HG02852 (cell line): ENCODE data around the gene PROSER2.

ENCODE experiments used
- ATAC-seq: cut with Tn5 transposase; IDR thresholded peaks from one replicate; pipeline ENCODE4 v1.9.1; 2021; ENCODE audit warnings: mild to moderate bottlenecking, moderate library complexity; ENCODE audit not compliant: unreplicated experiment

The PROSER2 gene

DNA sequence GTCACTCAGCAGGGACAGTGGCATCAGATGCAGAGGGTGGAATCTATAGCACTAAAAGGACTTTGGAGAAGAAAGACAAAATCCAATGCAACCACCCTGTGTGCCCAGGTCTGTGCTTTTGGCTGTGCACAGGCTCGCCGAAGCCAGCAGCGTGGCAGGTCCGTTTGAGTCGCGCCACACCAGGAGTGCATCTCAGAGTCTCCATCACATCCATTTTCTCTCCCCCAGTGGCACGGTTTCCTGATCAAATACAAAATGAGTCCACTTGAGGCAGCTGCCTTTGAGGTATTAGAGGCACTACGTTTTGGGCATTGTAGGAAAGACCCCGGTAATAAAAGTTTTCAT is 23.4 kb upstream of the PROSER2 start:
- ATAC-seq, result no peak

DNA sequence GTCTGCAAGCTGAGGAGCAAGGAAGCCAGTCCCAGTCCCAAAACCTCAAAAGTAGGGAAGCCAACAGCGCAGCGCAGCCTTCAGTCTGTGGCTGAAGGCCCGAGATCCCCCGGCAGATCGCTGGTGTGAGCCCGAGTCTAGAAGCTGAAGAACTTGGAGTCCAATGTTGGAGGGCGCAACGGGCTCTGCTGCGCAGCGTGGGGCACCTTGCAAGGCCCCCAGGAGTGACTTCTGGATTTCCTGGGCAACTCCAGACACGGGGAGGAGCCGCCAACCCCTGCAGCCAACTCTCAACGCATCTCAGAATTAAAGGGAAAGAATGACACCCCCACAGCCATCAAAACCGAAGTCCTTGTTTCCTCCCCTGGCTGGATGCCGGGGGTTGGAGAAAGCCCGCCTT is 18.8 kb upstream of the PROSER2 start:
- no peak for ATAC-seq

DNA sequence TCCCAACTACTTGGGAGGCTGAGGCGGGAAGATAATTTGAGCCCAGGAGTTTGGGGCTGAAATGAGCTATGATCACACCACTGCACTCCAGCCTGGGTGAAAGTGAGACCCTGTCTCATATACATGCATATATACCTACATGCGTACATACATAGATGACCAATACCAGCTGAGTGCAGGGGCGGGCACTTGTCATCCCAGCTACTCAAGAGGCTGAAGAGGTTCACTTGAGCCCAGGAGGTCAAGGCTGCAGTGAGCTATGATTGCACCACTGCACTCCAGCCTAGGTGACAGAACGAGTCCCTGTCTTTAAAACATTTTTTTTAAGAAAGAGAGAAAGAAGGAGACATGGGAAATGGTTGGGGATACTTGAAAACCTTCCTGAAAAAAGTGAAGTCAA is 17.4 kb upstream of the PROSER2 start:
- ATAC-seq, result no peak

DNA sequence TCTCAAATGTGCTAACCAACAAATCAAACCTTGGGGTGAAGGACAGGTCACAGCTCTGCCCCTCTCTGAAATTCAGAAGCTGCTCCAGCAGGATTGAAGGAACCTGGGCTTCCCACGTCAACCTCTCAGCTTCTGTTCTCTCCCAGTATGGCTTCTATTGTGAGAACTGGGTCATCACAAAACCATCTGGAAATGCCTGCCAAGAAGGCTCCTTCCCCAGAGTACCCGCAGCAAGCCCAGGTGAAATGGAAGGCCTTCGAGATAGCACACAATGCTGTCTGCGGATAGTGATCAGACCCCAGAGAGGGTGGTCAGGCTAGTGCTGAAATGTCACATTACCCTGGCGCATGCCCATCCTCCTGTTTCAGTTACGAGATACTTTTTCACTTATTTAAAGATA is 16.4 kb upstream of the PROSER2 start:
- ATAC-seq, result no peak

DNA sequence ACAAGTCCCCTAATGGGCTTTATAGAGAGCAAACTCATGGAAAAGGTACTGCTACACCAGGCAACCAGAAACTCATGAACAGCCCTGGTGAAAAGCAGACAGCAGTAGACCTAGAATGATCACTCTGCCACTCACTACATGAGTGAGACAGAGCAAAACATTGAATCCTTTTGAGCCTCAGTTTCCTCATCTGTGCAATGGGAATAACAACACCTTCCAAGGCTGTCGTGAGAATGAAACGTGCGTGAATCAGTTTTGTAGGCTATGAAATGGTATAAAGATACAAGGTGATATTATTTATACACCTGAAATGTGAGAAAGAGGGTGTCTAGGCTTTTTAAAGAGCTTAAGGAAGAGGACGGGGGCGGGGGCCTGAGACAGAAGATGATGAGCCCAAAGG is 14.3 kb upstream of the PROSER2 start:
- ATAC-seq, result no peak

DNA sequence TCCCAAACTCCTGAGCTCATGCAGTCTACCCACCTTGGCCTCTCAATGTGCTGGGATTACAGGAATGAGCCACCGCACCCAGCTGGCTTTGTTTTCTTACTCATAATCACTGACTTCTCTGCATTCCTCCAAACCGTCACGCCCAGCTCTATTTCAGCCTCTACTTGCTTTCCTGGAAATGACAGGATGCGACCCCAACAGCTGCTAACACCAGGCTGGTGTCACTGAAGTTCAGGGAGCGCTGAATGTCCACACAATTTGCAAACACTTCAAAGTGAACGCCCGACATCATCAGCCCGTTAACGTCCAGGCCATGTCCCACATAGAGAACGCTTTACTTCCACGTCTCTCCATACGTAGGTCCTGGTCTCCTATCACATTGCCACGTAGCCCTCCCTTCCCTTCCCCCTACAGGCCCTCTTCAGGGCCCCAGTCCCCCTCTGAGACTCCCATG is 12.8 kb upstream of the PROSER2 start:
- no peak for ATAC-seq

DNA sequence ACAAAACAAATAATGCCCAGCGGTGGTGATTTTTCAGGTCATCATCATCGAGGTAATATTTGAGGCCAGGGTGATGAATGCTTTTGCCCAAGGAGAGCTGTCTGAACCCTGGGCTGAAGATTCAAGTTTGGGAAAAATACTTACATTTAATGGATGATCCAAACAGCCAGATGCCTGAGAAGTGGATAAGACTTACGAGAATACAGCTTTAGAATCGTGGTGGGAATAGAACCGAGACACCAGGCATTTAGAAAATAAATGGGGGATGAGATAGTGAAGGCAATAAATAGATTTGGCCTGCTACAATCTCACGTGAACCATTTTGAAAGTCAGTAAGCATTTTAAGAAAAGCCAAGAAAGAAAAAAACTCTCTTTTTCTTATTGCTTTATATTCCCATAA is 12.2 kb upstream of the PROSER2 start:
- no peak for ATAC-seq

DNA sequence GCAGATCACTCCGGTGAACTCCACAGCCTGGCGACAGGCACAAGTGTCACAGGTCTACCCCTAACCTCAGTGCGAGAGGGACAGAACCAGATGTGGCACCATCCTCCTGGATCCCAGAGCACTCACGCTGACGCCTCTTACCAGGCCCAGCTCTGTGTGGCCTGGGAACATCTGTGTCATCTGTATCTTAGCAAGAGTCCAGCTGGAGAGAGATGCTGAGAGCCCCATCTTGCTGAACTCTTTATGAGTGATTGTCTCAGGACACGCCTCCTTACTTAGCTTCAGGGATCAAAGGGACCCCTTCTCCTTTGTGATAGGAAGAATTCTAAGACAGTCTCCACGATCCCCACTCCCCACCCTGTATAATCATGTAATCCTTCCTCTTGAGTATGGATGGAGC is 10.0 kb upstream of the PROSER2 start:
- no peak for ATAC-seq

DNA sequence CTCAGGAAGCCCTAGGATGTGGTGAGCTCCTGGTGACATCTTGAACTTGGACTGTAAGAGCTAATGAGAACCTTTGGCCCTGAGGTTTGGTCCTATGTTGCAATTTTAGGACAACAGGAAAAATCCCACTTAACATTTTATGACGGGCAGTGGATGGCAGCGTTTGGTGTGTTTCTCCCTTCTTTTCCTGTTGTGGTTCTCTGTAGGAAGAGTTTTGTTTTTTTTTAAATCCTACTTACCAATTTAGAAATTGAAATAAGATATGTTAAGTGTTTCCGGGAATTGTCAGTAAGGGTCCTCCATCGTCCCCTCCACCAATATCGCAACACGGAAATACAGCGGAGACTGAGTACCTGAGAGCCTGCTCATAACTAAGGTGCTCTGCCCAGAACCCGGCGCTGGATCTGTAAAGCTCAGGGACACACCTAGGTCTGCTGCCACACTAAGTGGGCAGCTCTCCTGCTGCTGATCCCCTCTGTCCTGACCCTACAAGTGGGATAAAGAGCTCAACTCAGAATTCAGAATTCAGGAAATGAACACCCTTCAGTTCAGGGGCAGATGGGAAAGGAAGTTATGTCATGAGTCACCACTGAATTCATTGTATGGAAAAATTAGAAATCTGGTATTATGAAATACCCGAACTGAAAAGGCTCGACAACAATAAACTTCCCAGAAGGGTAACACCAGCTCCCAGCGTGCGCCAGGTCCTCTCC is 9.1 kb upstream of the PROSER2 start:
- ATAC-seq, result no peak

DNA sequence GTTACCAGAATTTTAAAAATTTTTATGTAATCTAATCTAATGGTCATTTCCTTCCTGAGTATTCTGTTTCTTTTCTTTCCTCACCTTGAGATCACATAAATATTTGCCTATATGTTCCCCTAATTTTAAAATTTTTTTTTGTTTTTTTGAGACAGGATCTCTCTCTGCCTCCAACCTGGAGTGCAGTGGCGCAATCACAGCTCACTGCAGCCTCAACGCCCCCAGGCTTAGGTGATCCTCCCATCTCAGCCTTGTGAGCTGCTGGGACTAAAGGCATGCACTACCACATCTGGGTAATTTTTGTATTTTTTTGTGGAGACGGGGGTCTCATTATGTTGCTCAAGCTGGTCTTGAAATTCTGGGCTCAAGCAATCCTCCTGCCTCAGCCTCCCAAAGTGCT is 4.1 kb upstream of the PROSER2 start:
- ATAC-seq, result no peak

DNA sequence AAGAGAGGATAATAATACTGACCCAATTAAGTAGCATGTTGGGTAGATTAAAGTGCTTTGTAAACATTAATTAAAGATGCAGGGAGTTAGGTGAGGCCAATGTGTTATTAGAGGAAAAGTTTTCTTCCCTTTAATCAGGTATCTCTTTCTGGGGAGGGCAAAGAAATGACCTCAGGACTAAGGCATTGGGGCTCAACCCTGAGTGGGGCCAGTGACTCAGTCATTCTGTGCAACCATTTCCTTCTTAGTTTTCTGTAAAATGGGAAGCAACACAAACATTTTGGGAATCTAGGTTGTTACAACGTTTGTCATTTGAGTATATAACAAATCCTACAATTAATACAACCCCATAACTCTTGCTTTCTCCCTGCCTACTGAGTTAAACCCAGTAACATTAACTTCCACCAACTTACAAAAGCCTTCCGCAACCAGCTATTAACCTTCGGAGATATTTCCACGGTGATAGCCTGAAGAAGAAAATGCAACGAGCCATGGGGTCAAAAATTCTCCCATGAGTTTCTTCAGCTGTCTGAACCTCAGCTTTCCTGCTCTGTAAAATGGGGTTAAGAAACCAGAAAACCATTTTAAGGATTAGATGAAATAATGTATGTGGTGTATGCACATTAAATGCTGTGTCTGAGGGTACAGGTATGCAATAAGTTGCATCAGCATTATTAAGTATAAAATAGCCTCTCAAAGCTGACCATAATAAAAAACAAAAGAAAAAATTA is 965 bp upstream of the PROSER2 start:
- ATAC-seq, result no peak

DNA sequence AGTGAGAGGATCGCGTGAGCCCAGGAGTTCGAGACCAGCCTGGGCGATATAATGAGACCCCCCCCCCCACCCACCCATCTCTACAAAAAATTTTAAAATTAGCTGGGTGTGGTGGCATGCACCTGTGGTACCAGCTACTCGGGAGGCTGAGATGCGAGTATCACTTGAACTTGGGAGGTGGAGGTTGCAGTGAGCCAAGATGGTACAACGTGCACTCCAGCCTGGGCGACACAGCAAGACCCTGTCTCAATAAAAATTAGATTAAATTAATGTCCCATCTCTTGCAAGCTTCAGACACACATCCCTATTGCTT is 391 bp upstream of the PROSER2 start:
- ATAC-seq, result no peak

DNA sequence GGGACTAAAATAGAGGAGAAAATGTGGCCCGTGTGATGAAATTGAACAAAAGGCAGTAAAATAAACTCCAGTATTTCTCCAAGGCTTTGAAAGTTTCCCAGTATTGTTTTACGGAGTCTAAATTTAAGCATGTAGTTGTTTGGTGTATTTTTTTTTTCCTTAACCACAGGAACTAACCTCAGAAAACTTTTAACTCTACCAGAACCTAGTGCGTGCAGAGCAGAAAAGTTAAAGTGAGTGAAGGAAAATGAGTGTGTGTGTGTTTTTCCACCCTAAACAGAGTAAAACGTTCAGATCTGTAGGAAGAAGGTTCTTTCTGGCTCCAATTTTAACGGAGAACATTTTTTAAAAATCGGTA is 812 bp downstream of the PROSER2 start:
- ATAC-seq, result no peak

DNA sequence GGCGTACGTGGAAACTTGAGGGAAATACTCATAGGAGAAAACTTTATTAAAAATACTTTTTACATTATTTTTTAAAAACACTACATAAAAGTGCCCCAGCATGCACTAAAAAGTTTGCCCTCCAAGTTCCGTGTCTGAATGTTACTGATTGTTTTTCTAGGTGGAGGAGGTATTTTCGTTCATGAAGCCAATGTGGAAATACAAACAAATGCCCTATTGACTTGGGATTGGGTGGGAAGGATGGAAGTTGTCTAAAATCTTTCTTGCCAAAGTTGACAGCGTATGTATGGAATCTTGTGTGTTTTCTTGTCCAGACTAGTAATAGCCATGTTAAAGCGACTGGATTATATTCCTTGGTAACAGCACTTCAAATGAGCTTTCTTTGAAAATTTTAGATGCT is 1.2 kb downstream of the PROSER2 start:
- ATAC-seq, result no peak

DNA sequence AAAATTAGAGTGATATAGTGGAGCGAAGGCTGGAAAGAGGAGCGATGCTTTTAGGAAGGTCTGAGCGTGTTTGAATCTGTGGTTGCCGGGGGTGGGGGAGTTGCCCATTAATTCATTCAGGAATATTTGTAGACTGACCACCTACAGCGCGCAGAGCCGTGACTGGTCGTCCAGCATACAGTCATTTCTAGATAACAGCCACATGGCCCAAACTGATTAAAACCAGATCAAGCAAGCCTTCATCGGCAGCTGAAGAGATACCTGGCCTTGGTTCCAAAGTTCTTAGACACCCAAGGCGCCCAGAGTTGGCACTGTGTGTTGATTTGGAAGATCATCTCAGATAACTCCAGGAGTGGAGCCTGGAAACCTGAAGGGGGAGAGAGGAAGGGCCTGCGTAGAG is 1.7 kb downstream of the PROSER2 start:
- ATAC-seq, result no peak

DNA sequence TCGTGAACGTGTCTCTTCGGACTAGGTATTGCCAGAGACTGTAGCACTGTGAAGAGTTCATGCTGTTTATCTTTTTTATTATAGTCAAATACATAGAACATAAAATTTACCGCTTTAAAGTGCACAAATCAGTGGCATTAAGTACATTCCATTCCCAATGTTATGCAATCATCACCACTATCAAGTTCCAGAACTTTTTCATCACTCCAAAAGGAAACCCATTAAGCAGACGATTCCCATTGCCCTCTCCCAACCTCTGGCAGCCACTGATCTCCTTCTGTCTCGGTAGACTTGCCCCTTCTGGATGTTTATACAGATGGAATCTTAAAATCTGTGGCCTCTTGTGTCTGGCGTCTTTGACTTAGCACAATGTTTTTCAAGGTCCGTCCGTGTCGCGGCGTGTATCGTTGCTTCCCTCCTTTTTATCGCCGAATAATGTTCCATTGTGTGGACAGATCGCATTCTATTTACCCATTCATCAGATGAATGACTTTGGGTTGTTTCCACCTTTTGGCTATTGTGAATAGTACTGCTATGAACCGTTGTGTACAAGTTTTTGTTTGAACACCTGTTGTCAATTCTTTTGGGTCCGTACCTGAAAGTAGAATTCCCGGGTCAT is 2.7 kb downstream of the PROSER2 start:
- no peak for ATAC-seq

DNA sequence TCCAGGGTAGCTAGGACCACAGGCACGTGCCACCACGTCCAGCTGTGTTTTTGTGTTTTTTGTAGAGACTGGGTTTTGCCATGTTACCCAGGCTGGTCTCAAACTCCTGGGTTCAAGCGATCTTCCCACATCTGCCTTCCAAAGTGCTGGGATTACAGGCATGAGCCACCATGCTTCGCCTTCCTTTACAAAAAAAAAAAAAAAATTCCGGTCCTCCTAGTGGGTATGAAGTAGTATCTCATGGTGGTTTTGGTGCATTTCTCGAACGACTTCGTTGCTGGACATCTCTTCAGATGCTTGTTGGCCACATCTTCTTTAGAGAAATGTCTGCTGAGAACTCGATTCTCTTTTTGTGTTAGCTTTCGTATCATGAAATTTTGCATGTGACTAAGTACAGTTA is 3.9 kb downstream of the PROSER2 start:
- no peak for ATAC-seq

DNA sequence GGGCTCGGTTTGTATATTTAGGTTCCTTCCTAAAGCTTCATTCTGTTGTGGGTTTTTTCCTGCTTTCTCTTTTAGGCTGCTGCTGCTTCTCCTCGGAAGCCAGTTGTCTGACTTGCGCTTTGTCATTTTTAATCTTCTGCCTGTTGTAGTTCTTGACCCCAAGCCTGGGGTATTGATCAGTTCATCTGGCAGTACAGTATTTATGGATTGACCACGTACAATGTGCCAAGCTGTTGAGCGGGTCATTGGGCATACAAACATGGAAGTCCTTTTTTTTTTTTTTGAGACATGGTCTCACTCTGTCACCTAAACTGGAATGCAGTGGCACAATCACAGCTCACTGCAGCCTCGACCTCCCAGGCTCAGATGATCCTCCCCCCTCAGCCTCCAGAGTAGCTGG is 4.3 kb downstream of the PROSER2 start:
- no peak for ATAC-seq

DNA sequence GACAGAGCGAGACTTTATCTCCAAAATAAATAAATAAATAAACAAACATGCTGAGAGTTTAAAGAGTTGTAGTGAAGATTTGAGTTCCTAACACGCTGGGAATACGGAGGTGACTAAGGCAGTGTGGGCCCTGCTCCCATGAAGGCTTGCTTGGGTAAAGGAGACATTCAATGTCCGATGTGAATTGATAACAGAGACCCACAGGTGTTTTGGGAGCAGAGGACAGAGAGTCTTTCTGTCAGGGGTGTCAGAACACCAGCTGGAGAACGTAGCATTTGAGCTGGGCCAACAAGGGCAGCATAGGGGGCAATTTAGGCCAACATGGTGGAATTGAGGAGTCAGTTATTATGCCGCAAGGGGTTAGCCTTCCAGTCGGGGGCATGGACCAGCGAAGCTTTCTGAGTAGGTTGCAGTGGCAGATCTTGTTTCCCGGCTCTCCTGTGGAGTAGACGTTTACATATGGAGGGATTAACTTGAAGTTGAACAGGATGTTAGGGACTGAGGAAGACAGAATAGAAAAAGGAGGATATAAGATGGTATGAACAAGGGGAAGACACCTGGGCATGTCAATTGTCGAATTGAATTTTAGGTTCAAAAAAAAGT is 5.6 kb downstream of the PROSER2 start:
- ATAC-seq, result no peak

DNA sequence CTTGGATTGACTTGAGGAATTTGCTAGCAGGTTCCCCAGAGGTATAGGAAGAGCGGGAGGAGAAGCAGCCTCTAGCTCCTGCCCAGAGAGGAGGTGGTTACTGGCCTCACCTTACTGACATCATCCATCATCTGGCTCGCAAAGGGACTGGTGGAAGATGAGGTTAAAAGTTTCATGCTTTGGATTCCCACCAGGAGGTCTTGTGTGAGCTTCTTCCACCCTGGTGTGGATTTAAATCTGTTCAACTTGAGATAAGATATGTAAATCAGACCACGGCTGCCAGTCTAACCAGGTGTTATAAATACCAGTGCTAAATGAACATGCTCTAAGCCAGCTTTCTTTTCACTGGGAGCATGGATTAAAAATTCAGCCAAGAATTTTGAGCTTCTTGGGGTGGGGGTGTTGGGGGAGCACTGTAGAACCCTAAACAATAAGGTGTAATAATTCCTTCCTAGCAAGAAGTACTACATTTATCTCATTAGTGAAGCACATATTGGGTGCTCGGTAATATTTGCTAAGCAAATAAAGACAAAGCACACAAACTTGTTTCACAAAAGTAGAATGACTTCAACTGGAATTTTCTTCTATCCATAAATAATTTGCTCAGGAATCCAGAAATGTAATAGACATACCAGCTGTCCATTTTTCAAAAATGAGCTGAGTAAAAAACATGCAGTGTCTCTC is 7.8 kb downstream of the PROSER2 start:
- no peak for ATAC-seq

DNA sequence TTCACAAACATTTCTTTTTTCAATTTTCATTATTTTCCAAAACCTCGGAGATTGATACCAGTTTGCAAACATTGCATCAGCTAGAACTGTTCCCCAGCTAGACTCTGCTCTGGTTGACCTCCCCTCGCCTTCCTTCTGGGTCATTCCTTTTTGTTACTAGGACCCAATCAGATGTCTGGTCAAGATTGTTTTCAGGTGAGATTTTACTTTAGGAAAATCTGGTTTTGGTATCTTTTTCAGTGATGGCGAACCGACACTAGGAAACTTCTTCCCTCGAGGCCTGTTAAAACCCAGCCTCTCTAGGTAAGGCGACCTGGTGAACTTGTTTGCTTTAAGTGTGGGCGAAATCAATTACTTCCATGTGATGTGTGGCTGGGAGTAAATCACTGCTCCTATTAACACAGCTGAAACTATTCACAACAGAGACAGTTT is 8.4 kb downstream of the PROSER2 start:
- ATAC-seq, result no peak

DNA sequence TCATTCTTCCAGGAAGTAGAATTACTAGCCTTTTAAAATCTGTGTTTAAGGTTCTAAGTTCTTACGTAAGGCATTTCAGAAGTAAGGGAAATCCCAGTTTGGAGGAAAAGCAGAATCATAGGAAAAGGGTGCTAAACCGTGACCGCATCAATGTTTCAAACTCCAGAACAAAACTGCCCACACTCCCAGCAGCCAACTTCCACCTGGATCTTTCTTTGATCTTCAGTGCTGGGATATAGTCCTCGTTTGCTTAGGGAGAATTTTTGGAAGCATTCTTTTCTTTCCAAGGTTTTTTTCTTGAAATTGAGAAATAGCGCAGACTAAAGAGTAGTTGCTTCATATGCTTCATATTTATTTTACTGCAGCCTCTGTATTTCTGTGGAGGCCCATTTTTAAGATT is 8.9 kb downstream of the PROSER2 start:
- no peak for ATAC-seq
